ENCODE measurements around the gene PPIG.
"Not testable (repeated sequence)": the region's sequence is repeated elsewhere in the genome, so short reads cannot be mapped to it uniquely, and the experiment has no call there.

PPIG gene

DNA sequence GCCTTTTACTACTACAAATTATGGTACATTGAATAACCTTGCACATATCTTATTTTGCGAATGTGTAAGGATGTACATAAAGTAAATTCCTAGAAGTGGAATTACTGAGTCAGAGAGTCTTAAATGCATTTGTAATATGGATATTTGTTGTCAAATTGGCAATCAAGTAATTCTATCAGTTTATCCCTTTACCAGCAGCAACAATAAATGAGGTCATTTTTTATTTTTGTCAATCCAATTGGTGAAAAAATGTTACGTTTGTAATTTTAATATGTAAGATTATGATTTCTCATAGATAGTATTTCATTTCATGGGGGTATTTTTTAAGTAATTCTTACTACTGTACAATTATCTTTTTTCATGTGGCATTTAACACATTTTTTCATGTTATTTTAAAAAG, 14.8 kb downstream of the PPIG start:
- no peak for DNase-seq

DNA sequence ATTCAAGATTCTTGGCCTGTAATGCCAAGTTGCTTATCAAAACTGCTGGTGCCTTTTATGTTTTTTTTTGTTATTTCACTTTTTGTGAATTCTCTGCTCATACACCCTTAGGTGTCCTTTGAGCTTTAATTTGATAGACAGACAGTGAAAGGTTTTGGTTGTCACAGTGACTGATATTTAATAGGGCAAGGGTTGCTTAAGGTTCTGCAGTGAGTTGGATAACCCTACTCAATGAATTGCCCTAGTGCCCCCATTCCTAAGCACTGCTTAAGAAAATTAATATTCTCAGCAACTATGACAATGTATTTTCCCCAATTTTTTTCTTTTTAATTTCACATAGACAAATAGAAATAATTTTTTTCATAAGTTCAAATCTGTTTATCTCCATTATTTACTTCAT, 15.4 kb downstream of the PPIG start:
- DNase-seq: no peak

DNA sequence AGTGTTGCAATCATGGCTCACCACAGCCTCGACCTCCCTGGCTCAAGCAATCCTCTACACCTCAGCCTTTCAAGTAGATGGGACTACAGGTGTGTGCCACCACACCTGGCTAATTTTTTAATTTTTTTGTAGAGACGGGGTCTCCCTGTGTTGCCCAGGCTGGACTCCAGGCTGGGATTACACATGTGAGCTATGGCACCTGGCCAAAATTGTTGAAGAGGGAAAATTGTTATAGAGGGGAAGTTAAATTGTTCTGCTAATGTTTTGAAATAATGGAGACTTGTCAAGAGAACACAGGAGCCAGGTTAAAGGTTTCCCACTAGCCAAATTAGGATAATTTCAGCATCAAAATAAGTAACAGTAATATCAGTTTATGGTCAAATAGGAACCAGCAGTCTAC, 25.1 kb downstream of the PPIG start:
- no peak for DNase-seq

DNA sequence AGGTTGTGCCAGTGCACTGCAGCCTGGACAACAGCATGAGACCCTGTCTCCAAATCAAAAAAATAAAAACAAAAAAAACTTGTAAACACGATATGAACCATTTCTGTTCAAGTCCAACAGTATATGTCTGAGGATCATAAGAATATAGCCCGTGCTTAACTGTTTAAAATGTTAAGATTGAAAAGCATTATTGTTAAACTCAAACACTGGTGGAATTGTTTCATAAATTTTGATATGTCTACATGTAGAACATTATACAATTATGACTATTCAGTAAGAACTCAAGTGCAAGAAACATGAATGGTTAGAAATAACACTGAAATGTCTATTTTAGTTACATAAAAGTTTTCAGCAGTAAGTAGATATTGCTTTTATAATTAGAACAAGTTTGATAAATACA, 29.7 kb downstream of the PPIG start:
- DNase-seq: no peak

DNA sequence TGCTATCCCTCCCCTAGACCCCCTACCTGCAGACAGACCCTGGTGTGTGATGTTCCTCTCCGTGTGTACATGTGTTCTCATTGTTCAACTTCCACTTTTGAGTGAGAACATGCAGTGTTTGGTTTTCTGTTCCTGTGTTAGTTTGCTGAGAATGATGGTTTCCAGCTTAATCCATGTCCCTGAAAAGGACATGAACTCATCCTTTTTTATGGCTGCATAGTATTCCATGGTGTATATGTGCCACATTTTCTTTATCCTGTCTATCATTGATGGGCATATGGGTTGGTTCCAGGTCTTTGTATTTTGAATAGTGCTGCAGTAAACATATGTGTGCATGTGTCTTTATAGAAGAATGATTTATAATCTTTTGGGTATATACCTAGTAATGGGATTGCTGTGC, 31.8 kb downstream of the PPIG start:
- not testable (repeated sequence) for DNase-seq

DNA sequence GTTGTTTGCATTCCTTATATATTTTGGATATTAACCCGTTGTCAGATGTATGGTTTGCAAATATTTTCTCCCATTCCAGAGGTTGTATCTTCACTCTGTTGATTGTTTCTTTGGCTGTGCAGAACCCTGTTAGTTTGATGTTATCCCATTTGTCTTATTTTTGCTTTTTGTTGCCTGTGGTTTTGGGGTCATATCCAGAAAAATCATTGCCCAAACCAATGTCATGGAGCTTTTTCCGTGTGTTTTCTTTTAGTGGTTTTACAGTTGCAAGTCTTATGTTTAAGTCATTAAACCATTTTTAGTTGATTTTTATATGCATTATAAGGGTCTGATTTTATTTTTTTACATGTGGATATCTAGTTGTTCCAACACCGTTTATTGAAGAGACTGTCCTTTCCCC, 35.8 kb downstream of the PPIG start:
- DNase-seq: no peak

DNA sequence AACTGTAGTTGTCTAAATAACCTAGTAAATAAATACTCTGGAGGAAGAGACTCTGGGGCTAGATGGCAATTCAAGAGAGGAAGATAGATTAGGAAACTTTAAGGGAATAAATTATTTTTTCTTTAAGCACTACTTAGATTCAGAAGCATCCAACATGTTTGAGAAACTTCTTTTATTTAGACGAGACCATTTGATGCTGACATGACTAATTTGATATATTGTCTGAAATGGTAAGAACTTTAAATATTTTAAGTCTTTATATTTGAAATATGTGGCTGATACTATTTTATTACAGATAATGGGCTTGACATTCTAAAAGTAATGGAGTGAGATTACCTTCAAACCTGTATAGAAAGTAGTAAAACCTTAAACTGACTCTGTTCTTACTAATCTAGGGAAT, 36.4 kb downstream of the PPIG start:
- no peak for DNase-seq

DNA sequence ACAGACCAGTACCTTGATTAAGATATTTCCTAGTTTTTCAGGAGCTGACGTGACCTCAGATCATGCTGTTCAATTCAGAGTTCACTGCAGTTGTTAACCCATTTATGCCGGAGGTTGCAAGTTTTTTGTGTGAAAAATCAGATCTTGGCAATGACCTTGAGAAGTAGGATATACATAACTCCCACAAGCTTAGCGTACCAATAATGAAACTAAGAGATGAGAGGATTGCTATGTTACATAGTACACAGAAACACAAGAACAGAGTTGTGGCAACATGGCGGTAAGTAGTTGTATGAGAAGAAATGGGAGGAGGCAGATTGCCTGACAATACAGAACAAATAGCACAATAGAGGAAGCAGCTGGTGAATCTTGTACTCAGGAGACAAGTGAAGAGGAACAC, 39.1 kb downstream of the PPIG start:
- DNase-seq: no peak

DNA sequence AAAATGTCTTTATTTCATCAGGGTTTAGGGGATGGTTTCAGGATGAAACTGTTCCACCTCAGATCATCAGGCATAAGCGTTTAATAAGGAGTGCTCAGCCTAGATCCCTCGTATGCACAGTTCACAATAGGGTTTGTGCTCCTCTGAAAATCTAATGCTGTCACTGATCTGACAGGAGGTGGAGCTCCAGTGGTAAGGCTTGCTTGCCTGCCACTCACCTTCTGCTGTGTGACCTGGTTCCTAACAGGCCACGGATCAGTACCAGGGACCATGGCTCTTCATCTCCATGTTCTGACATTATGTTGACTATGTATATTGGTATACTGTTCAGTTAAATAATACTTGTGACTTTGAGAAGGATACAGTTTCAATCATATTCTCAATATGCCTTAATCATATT, 41.6 kb downstream of the PPIG start:
- DNase-seq: no peak

DNA sequence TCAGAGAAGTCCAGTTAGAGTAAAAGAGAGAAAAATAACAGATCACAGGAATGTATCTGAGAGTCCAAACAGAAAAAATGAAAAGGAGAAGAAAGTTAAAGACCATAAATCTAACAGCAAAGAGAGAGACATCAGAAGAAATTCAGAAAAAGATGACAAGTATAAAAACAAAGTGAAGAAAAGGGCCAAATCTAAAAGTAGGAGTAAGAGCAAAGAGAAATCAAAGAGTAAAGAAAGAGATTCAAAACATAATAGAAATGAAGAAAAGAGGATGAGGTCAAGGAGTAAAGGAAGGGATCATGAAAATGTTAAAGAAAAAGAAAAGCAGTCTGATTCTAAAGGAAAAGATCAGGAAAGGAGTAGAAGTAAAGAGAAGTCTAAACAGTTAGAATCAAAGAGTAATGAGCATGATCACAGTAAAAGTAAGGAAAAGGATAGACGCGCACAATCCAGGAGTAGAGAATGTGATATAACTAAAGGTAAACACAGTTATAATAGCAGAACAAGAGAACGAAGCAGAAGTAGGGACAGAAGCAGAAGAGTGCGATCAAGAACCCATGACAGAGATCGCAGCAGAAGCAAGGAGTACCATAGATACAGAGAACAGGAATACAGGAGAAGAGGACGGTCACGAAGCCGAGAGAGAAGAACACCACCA, 52.4 kb downstream of the PPIG start:
- DNase-seq: no peak

DNA sequence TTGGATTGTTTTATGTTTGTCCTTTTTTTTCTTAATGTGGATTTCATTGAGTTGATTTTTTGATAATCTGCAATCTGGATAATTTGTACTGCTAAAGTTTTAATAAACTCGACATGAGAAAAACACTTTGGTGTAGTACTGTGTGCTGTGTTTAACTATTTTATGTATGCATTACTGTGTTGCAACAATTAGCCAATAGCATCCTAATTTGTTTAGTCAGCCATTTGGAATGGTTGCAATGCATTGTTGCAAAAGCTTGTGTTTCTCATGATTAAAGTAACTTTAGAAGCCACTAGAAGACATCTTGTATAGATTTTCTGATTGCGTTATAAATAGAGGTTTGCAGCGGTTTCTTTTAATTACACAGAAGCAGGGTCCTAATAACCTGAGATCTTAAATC, 53.5 kb downstream of the PPIG start:
- no peak for DNase-seq

DNA sequence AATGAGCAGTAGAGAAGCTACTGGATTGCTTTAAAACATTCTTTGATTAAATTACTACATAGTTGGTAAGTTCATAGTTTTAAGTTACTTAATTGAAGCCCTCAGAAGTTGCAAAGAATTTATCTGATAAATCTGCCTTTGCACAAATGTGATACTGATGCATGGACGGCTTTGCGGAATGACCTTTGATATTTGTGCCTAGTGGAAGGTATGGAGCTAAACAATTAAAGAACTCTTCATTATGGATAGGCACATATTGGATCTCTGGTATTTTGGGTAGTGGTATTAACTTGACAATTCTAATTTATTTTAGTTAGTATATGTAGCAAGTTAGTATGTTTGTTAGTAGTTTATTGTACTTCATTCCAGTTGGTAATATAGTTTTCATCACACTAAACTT, 56.0 kb downstream of the PPIG start:
- DNase-seq: no peak

DNA sequence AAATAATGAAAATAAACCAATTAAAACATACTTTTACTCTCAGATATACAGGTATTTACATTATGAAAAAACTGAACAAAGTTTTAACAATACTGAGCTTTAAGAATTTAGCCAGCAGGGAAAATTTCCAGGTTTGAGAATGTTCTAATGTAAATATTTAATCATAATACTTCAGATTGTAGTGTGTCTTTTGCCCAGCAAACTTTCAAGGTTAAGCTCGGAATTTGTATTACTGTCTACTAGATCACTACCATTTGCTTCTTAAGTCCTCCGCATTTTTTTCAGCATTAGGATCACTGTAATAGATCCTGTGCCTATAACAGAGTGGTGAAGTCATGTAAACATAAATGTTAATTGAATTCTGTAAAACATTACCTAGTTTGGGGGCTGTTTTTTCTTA, 57.3 kb downstream of the PPIG start:
- no peak for DNase-seq

DNA sequence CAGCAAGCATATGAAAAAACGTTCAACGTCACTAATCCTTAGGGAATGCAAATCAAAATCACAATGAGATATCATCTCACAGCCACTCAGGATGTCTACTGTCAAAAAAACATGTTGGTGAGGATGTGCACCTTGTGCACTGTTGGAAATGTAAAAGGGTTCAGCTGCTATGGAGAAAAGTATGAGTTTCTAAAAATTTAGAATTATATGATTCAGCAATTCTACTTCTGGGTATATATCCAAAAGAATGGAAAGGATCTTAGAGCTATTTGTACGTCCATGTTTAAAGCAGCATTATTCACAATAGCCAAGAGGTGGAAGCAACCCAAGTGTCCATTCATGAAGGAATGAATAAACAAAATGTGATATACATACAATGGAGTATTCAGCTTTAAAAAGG, 60.0 kb downstream of the PPIG start:
- no peak for DNase-seq

DNA sequence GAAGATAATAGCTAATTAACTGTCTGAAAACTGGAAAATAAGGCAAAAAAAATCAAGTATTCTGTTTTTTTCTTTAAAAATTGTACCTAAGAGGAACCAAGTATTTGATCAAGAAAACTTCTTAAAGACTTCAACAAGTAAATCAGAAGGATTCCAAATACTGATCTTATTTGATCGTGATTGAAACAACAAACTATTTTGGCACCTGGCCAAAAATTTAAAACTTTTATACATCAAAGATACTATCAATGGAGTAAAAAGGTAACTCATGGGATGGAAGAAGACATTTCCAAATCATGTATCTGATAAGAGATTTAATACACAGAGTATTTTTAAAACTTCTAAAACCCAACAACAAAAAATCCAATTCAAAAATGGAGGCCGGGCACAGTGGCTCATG, 63.3 kb downstream of the PPIG start:
- no peak for DNase-seq

DNA sequence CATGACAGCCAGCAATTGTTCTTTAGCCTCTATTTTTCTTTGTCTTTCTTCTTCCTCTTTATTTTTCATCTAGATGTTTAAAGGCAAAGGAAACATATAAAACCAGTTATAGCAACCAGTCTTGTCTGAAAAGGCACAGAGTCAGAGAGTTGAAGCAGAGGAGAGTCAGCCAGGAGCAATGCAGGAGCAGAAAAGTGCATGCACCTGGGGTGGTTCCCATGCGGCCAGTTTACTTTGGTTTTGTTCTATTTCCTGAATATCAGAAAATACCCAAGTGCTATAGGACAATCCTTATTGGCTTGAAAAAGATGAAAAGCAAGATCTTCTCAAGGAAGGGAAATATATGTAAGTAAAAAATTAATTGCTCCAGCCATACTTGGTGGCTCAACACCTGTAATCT, 65.1 kb downstream of the PPIG start:
- no peak for DNase-seq

DNA sequence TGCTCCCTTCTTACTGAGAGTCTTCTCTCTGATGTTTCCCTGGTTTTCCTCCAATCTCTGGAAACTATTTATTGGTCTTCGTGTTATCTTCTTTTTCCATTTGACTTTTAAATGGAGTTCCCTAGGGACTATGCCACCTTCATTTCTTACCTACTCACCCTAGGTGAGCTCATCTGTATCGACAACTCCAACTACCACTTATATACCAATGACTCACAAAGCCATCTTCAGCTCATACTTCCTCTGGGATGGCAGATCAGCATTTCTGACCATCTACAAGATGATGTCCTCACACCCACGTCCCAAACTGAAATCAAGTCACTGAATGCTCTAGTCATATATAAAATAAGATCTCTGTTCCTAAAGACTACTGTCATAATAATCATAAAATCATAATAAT, 69.5 kb downstream of the PPIG start:
- no peak for DNase-seq

DNA sequence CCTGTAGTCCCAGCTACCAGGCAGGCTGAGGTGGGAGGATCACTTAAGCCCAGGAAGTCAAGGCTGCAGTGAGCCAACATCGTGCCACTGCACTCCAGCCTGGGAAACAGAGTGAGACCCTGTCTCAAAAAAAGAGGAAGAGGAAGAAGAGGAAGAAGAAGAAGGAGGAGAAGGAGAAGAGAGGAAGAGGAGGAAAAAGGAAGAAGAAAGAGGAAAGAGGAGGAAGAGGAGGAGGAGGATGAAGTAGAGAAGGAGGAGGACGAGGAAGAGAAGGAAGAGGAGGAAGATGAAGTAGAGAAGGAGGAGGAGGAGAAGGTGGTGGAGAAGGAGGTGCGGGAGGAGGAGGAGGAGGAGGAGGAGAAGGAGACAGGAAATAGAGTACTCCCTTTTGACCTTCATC, 72.0 kb downstream of the PPIG start:
- no peak for DNase-seq

DNA sequence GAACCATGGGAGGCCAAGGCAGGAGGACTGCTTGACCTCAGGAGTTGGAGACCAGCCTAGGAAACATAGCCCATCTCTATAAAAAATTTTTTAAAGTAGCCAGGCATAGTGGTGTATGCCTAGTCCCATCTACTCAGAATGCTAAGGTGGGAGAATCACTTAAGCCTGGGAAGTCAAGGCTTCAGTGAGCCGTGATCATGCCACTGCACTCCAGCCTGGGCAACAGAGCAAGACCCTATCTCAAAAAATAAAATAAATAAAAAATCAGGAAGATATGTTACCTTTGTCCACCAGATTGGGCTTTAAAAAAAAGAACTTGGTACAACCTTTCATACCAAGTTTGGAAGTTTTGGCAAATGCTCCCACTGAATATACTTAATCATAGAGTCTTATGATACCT, 74.7 kb downstream of the PPIG start:
- DNase-seq: no peak

DNA sequence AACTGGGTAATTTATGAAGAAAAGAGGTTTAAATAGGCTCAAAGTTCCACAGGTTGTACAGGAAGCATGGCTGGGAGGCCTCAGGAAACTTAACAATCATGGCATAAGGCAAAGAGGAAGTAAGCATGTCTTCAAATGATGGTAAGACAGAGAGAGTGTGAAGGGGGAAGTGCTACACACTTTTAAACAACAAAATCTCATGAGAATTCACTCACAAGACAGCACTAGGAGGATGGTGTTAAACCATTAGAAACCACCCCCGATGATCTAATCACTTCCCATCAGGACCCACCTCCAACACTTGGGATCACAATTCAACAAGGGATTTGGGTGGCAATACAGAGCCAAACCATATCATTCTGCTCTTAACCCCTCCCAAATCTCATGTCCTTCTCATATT, 75.2 kb downstream of the PPIG start:
- DNase-seq: no peak

DNA sequence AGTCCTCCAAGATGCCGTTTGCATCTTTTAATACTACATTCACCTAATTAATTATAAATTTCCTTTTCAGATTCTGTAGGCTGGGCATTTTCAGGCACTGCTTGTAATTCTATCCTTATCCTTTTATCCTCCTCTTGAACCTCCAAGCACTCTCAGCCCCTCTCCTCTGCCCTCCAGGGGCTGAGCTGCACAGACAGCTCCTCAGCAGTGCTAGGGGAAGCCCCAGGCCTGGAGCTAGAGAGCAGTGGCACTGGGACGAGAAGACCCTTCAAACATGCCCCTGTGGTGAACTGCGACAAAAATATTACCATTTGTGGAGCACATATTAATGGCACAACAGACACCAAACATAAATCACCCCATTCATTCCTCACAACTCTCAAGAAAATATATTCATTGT, 77.1 kb downstream of the PPIG start:
- DNase-seq: no peak

DNA sequence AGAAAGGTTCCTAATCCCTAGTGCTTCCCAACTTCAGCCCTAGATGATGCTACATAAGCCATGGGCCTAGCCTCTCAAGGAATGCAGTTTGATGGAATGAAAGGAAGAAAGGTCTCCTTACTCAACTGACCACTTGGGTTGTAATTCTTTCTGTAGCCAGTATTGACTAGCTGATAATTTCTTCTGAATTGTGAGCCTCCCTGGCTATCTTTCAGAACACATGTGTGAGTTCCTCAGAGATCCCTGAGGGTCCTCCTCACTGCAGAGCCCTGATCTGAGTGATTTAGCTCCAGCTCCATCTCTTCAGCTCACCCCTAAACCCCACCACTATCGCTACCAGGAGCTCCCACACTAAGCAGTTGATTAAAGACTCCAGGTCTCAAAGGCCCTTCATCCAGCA, 78.6 kb downstream of the PPIG start:
- no peak for DNase-seq

DNA sequence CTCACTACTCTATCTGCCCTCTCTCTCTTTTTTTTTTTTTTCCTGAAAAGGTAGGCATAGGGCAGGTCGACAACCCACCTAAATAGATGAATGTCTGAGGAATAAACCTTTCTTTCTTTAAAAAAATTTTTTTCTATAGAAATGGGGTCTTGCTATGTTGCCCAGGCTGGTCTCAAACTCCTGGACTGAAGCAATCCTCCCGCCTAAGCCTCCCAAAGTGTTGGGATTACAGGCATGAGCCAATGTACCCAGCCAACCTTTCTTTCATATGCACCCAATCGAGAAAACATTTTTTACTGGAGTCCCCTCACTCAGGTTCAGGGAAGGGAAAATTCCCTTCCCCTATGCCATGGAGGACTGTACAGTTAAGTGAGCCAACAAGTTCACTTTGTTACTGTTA, 79.1 kb downstream of the PPIG start:
- DNase-seq: no peak

DNA sequence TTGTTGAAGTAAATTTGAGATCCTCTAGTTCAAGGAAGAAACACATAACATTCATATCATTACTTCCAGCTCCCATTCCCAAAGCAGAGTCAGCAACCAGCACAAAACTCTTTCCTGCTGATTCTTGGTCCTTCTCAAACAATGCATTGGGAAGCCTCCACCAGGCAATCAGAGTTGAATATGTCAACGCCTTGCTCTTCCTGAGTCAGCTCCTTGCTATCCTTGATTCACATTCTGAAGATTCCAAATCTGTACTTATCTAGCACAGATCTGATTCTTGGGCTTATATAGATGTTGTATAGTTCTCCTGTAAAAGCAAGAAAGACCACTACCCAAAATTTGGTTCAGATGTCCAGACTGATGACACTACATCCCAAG, 80.4 kb downstream of the PPIG start:
- no peak for DNase-seq

DNA sequence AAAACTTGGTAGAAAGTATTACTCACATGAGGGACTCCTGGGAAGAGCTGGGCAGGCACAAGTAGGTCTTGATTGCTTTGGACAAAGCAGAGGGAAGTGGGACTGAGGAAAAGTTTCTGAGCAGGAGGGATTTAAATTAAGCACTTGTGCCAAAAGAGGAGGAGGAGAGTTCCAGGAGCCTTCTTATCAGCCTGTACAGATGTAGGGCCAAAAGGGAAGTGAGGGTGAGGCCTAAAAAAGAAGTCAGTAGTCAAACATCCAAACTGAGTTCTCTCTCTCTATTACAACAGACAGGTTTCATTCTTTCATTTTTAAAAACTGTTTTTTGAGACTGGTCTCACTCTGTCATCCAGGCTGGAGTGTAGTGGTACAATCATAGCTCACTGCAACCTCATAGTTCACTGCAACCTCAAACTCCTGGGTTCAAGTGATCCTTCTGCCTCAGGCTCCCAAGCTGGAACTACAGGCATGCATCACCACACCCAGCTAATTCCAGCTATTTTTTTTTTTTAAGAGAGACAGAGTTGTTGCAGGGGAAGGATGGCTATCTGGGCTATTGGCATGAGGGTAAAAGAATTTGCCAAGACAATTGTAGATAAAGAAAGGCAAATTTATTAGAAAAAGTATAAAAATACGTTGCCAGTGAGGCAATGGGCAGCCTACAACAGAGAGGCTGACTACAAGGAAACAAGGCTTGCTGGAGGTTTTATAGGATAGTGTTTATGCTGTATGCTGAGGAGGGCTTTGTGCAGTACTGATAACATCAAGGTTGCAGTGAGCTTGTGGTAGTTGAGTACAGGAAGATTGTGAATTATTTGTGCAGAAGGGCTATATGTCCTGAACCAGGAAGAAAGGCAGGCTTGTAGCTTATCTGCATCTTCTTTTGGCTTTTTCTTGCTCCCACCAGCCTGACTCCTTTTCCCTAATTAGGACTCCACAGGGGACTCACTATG, 81.1 kb downstream of the PPIG start:
- DNase-seq: no peak

All from activated CD4-positive, alpha-beta T cell treated with anti-CD3 and anti-CD28 coated beads for 1 hour (primary cell).